A673 (cell line): Measurements from ENCODE around the gene LRRC55. TPM values are rescaled to one million over a fixed set of nuclear protein-coding genes. Genes with fewer than 3 reads are reported as not detected.

ENCODE experiments used
- BruUV-seq: library from RNA; stranded (reverse); fragments of 400-500 nt; replicated peaks from 2 replicates; lab custom pipeline; 2021; lab: Mats Ljungman, UMichigan
- CTCF ChIA-PET: fragments of 300-600 bp; sonication (Branson Sonifier 250); formaldehyde crosslinking; loops from one replicate; lab custom pipeline; 2022; ENCODE audit warnings: antibody characterized with exemption; lab: Charles Lee
- POLR2A ChIA-PET: fragments of 300-600 bp; sonication (Branson Sonifier 250); formaldehyde crosslinking; loops from one replicate; lab custom pipeline; 2022; ENCODE audit warnings: antibody characterized with exemption; ENCODE audit not compliant: low non-redundant PET; lab: Charles Lee
- DNase-seq: peaks from one replicate; pipeline ENCODE4 v3.0.0-alpha.2; 2015; ENCODE audit warnings: low spot score
- H3K27ac ChIP-seq: fragments of 200-600 bp; sonication (generic); 2 replicates; pipeline ENCODE4 v1.5.1; 2016; ENCODE audit warnings: mixed run types, low read depth, mild to moderate bottlenecking, mixed read lengths, antibody characterized with exemption, low read length; ENCODE audit not compliant: poor library complexity, severe bottlenecking
- H3K27me3 ChIP-seq: fragments of 200-600 bp; sonication (generic); replicated peaks from 2 replicates; pipeline ENCODE4 v1.6.1; 2017; ENCODE audit warnings: mixed run types, low read depth, mild to moderate bottlenecking, mixed read lengths, antibody characterized with exemption, low read length; ENCODE audit not compliant: insufficient read depth, poor library complexity
- H3K36me3 ChIP-seq: fragments of 200-600 bp; sonication (generic); 2 replicates; pipeline ENCODE4 v1.6.1; 2016; ENCODE audit warnings: mixed run types, mild to moderate bottlenecking, mixed read lengths, antibody characterized with exemption, low read length; ENCODE audit not compliant: insufficient read depth, poor library complexity, severe bottlenecking
- H3K4me1 ChIP-seq: fragments of 200-600 bp; sonication (generic); 2 replicates; pipeline ENCODE4 v1.6.1; 2017; ENCODE audit warnings: mixed run types, mild to moderate bottlenecking, mixed read lengths, antibody characterized with exemption, low read length; ENCODE audit not compliant: insufficient read depth, poor library complexity, severe bottlenecking
- H3K4me3 ChIP-seq: fragments of 200-600 bp; sonication (generic); 2 replicates; pipeline ENCODE4 v1.5.1; 2016; ENCODE audit warnings: low read depth, mixed run types, mild to moderate bottlenecking, mixed read lengths, low read length; ENCODE audit not compliant: poor library complexity, severe bottlenecking
- H3K9me3 ChIP-seq: fragments of 200-600 bp; sonication (generic); 2 replicates; pipeline ENCODE4 v1.6.1; 2016; ENCODE audit warnings: mixed run types, low read depth, mild to moderate bottlenecking, mixed read lengths, antibody characterized with exemption, low read length; ENCODE audit not compliant: poor library complexity, severe bottlenecking
- CTCF ChIP-seq: fragments of 300-800, 200-600 bp; sonication (generic); conservative IDR thresholded peaks from 2 replicates; pipeline ENCODE4 v1.5.1; 2017; ENCODE audit warnings: low read depth, mild to moderate bottlenecking, antibody characterized with exemption, low read length, moderate library complexity, mixed read lengths
- EZH2 ChIP-seq: fragments of 200-600 bp; sonication (generic); IDR thresholded peaks from 2 replicates; pipeline ENCODE4 v1.6.1; 2017; ENCODE audit warnings: borderline replicate concordance, low read depth, mild to moderate bottlenecking, mixed read lengths, antibody characterized with exemption, low read length; ENCODE audit not compliant: poor library complexity, severe bottlenecking
- intact Hi-C: fragments of 100-400 bp; cut with micrococcal nuclease; formaldehyde crosslinking; loops from one replicate; pipeline ENCODE4 v1.10.0; 2022; ENCODE audit not compliant: unreplicated experiment
- total RNA-seq: library from RNA; stranded (reverse); gene quantifications from 2 replicates; pipeline ENCODE4 v1.2.3, GENCODE V29; 2021

LRRC55 gene
- total RNA-seq, 1 experiment from 2014 or later, result 3.0 TPM

- no peak overlapping the region for H3K4me3 ChIP-seq
- BruUV-seq, result no TSS peak
- TF ChIP-seq CTCF, result no peak
- no peak for TF ChIP-seq EZH2
- DNase-seq, result no peak
- POLR2A ChIA-PET, result no interaction called here
- peaks cover 4% of the 10 kb centered on the region for H3K4me1 ChIP-seq
- no peaks in the 10 kb centered on the region for H3K27me3 ChIP-seq
- intact Hi-C loops, result no loop called here
- no peak overlapping the region for H3K27ac ChIP-seq
- no peaks in the 10 kb centered on the region for H3K9me3 ChIP-seq
- H3K36me3 ChIP-seq, result no peaks in the 10 kb centered on the region
- CTCF ChIA-PET, result interaction anchor here (0.6 kb wide), 1 partner anchor 10 kb away, joined by 3 read pairs; no protein-coding TSS in a partner anchor
Measured at GRCh38 chr11:57240007-57240406, 58.3 kb downstream of the LRRC55 start.

- Histone ChIP-seq H3K27me3 (no peaks in the 10 kb centered on the region), H3K4me1 (peaks cover 4% of the 10 kb centered on the region), H3K4me3 (no peak overlapping the region), H3K9me3 (no peaks in the 10 kb centered on the region), H3K27ac (no peak overlapping the region), H3K36me3 (no peaks in the 10 kb centered on the region)
- no TSS peak for BruUV-seq
- intact Hi-C loops, result no loop called here
- TF ChIP-seq EZH2 (no peak), CTCF (no peak)
- no peak for DNase-seq
- ChIA-PET POLR2A (no interaction called here), CTCF (no interaction called here)
Measured at GRCh38 chr11:57240757-57241156, 59.0 kb downstream of the LRRC55 start.

Other genes with a start within 250 kb of the LRRC55 start
- not detected in 2 replicates for gene OR5AK2, start 193.0 kb upstream of the LRRC55 start, total RNA-seq
- gene APLNR, start 55.3 kb downstream of the LRRC55 start, total RNA-seq, result 0.66 and 0.67 TPM in 2 replicates
- 80.4 and 88.8 TPM in 2 replicates for gene TNKS1BP1, start 143.0 kb downstream of the LRRC55 start, total RNA-seq
- gene SSRP1, start 153.9 kb downstream of the LRRC55 start, total RNA-seq, result 393 and 399 TPM in 2 replicates
- gene P2RX3, start 156.4 kb downstream of the LRRC55 start, total RNA-seq, result not detected in 2 replicates
- gene PRG3, start 199.2 kb downstream of the LRRC55 start, total RNA-seq, result not detected in 2 replicates
- not detected in 2 replicates for gene PRG2, start 208.7 kb downstream of the LRRC55 start, total RNA-seq
- 89.1 and 142 TPM in 2 replicates for gene SLC43A3, start 245.2 kb downstream of the LRRC55 start, total RNA-seq